T47D (cell line): Measurements from ENCODE around the gene RPL39L.

Experiments
- DNase-seq, 2 experiments: peaks; one replicate each; pipeline versions ENCODE4 v3.0.0 to v3.0.0-alpha.2; 2011 to 2012; ENCODE audit warnings: low read depth in 1 of 2, low spot score in 1 of 2
- JUND ChIP-seq: IDR thresholded peaks from 2 replicates; pipeline ENCODE4 v1.6.1; 2012; ENCODE audit warnings: low read depth
- in situ Hi-C: cut with HindIII; loops from 2 replicates; pipeline ENCODE4 v1.10.0; 2016; ENCODE audit warnings: low sequenced_read_pairs, low pct_unique_long_range_greater_than_20kb

RPL39L gene

DNA sequence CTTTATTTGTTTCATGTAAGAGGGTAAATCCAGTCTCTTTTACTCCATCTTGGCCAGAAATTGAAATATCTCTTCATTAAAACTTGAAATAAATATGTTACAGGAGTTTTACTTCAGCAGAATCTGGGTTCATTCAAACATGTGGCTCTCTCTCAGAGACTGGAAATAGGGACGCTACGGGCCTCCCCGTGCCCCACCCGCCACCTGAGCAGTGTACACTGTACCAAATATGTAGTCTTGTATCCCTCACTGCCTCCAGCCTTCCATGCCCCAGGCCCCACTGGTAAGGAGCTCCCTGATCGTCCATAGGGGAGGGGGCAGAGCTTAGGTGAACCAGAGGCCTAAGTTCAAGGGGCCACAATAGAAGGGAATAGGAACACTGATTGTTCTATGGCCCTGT, 36.0 kb downstream of the RPL39L start:
- in situ Hi-C loops: no loop called here

DNA sequence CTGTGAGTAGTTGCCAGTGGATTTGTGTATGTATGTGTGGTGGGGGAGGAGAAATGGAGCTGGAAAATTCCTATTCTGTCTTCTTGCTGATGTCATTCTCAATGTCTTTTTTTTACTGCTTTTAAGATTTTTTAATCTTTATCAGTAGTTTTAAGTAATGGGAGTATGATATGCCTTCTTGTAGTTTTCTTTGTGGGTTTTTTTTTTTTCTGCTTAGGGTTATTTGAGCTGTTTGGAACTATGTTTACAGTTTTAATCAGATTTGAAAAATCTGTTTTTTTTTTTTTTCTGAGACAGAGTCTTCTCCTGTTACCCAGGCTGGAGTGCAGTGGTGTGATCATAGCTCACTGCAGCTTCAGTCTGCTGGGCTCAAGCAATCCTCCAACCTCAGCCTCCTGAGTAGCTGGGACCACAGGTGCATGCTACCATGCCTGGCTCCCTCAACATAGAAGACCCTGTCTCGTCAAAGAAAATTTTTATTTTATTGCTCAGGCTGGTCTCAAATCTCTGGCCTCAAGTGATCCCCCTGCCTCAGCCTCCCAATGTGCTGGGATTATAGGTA, 37.1 kb downstream of the RPL39L start:
- TF ChIP-seq JUND: no peak
- DNase-seq: no peak
- in situ Hi-C loops: no loop called here

More for the DNA sequence above, 36.0 kb downstream of the RPL39L start:
- TF ChIP-seq JUND: no peak
- no peak for DNase-seq

DNA sequence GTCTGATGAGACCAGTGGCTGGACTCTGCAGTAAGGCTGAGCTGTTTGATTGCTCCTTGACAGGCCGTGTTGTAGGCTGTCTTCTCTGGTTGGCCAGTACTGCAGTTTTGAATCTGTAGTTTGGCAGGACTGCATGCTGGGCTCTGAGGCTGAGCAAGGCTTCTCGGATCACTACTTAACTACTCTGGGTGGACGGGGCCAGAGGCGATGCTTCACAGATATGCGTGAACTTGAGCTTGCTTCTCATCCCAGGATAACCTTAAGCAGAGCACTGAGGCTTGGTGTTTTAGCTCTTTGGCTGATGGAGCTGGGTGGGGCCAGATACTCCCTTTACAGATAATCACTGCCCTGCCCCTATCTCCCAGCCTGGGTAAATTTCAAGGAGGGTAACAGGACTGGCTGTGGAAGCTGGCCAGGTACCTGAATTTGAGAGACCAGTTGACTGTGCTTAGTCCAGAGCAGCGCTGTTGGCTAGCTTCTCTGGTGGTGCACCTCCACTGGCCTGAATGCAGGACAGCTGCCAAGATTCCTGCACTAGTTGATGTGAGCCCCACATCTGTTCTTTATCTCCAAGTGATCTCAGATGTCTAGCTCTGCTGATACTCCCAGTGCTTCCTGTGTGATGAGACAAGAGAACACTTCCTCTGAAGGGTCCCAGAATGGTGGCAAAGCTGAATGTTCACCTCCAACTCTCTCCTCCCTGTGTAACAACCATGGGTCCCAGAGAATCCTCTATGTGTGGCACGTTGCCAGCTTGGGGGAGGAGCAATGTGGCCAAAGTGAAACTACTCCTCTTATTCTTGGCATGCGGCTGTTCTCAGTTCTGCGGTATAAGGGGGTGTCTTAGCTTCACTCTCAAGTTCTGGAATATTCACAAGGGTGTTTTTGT, 37.9 kb downstream of the RPL39L start:
- in situ Hi-C loops: no loop called here
- peak; percentile 44 to 80 for DNase-seq
- TF ChIP-seq JUND: no peak

DNA sequence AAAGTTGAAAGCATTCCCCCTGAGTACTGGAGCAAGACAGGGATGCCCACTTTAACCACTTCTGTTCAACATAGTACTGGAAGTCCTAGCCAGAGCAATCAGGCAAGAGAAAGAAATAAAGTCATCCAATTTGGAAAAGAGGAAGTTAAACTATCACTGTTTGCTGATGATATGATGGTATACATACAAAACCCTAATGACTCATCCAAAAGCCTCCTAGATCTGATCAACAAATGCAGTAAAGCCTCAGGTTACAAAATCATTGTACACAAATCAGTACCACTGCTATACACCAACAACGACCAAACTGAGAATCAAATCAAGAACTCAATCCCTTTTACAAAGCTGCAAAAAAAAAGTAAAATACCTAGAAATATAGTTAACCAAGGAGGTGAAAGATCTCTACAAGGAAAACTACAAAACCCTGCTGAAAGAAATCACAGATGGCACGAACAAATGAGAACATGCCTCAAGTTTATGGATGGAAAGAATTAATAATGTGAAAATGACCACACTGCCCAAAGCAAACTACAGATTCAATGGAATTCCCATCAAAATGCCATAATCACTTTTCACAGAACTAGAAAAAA, 40.3 kb downstream of the RPL39L start:
- no peak for TF ChIP-seq JUND
- in situ Hi-C loops: no loop called here
- DNase-seq: peak in 1 of 2 experiments; percentile 22

DNA sequence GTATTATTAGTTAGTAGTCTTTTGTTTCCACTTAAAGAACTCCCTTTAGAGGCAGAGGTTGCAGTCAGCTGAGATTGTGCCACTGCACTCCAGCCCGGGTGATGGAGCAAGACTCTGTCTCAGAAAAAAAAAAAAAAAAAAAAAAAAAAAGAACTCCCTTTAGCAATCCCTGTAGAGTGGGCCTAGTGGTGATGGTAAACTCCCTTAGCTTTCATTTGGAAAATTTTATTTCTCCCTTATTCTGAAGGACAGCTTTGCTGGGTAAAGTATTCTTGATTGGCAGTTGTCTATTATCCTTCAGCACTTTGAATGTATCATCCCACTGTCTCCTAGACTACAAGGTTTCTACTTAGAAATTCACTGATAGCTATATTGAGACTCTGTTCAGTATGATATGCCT, 46.0 kb downstream of the RPL39L start:
- in situ Hi-C loops: no loop called here

DNA sequence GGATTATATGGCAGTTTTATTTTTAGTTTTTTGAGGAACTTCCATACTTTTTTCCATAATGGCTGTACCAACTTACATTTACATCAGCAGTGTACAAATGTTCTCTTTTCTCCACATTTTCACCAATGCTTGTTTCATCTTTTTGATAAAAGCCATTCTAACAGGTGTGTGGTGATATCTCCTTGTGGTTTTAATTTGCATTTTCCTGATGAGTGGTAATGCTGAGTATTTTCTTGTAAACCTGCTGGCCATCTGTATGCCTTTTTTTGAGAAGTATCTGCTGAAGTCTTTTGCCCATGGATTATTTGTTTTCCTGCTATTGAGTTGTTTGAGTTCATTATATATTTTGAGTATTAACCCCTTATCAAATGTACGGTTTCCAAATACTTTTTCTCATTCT, 50.6 kb downstream of the RPL39L start:
- DNase-seq: no peak

More for the DNA sequence above, 46.0 kb downstream of the RPL39L start:
- TF ChIP-seq JUND: no peak
- no peak for DNase-seq

DNA sequence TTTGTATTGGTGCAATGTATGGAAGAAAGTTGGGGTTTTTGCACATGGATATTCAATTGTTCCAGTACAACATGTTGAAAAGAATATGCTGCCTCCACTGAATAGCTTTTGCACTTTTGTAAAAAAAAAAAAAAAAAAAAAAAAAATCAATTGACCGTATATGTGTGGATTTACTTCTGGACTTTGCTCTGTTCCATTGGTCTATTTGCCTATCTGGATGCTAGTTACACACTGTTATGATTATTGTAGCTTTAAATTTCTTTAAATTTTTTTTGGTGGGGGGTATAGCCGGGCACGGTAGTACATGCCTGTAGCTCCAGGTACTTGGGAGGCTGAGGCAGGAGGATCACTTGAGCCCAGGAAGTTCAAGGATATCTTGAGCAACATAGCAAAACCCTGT, 52.5 kb downstream of the RPL39L start:
- in situ Hi-C loops: no loop called here
- no peak for TF ChIP-seq JUND
- DNase-seq: no peak

More for the DNA sequence above, 50.6 kb downstream of the RPL39L start:
- no peak for TF ChIP-seq JUND
- in situ Hi-C loops: no loop called here

DNA sequence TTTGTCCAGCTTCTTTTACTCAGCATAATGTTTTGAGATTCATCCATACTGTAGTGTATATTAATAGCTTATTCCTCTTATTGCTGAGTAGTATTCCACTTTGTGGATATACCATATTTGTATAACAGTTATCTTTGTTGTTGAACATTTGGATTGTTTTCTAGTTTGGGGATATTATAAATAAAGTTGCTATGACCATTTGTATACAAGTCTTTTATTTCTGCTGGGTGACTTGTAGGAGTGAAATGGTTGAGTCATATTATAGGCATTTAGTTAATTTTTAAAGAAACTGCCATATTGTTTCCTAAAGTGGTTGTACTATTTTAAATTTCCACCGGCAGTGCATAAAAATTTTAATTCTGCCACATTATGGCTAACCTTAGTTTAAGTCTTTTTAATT, 53.4 kb downstream of the RPL39L start:
- no peak for TF ChIP-seq JUND
- in situ Hi-C loops: no loop called here
- DNase-seq: no peak

DNA sequence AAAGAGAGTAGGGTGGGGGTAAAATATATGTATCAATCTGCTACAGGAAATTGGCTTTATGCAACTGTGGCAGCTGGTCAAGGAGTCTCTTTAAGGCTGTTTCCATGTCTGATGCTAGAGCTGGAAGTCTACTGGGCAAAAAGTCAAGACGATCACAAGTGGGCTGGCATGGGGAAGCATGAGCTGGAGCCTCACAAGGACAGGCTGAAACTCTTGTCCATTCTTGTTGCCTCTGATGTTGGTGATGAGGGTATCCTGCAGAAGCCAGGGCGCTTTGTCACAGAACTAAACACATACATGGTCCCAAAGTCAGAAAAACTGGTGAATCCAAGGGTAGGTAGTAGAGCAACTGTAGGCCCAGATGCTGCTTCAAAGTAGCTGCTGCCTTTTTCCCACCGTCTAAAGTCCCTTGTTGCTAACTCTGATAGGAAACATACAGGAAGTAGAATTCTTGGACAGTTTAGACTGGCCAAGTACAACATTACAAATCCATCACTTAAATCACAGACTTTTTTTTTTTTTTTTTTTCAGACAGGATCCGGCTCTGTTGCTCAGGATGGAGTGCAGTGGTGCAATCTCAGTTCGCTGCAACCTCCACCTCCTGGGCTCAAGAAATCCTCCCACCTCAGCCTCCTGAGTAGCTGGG, 54.2 kb downstream of the RPL39L start:
- no peak for DNase-seq
- in situ Hi-C loops: no loop called here
- TF ChIP-seq JUND: no peak

DNA sequence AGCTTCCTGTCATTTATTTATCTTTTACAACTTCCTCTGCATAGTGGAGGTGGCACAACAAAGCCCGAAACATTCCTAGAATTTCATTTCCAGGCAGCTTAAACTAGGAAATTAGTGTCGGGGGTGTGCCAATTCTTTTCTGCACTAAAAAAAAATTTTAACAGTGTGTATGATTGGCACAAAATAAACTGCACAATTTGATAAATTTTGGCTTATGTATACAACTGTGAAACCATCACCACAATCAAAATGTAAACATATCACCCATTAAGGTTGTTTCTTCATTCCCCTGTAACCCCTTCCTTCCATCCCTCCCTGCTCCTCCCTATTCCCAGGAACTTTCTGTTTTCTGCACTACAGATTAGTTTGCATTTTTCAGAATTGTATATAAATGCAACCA, 54.7 kb downstream of the RPL39L start:
- DNase-seq: no peak
- TF ChIP-seq JUND: no peak
- in situ Hi-C loops: no loop called here

DNA sequence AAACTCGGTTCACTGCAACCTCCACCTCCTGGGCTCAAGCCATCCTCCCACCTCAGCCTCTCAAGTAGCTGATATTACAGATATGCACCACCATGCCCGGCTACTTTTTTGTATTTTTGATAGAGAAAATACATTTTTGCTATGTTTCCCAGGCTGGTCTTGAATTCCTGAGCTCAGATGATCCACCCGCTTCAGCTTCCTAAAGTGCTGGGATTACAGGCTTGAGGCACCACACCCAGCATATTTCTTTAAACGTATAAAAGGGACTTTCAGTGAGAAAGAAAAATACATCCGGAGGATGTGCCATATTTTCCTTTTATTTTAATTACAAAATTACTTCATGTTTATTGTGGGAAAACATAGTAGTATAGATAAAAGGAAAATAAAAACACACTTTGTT, 55.2 kb downstream of the RPL39L start:
- no peak for TF ChIP-seq JUND
- no peak for DNase-seq
- in situ Hi-C loops: no loop called here

DNA sequence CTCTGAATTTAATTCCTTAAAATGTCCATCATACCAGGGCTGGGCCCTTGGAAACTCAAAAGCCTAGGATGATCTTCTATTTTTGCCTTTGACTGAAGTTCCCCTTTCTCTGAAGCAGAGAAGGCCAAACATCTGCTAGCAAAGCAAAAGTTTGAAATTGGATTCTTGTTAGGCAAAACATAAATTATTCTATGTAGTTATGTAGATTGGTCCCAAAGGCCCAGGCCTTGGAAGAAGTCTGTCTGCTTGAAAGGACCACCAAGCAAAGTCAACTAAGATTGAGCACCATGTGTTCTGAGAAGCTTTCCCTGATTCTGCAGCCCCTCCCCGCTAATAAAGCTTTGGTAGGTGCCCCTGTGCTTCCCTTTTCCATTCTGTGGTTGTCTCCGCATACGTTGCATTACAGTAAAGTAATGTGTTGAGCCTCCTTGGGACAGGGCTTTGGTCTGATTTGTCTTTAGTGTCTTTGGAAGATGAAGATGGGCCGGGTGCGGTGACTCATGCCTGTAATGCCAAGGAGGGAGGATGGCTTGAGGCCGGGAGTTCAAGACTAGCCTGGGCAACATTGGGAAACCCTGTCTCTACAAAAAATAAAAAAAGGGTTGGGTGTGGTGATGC, 56.4 kb downstream of the RPL39L start:
- in situ Hi-C loops: no loop called here
- no peak for DNase-seq

More for the DNA sequence above, 56.4 kb downstream of the RPL39L start:
- no peak for TF ChIP-seq JUND
